Loucy (cell line): ENCODE results near the gene POU3F1.

Experiments
- CTCF ChIP-seq: fragments of 200-600 bp; sonication (generic); conservative IDR thresholded peaks from 2 replicates; pipeline ENCODE4 v1.5.1; 2014; ENCODE audit warnings: mild to moderate bottlenecking, antibody characterized with exemption, low read length
- EZH2phosphoT487 ChIP-seq: fragments of 200-600 bp; IDR thresholded peaks from 2 replicates; pipeline ENCODE4 v1.6.1; 2018; ENCODE audit warnings: antibody characterized with exemption, mild to moderate bottlenecking, moderate library complexity, borderline replicate concordance

- TF ChIP-seq CTCF: no peak
- TF ChIP-seq EZH2phosphoT487: no peak
Observed at GRCh38 chr1:38090796-38091195, 44.2 kb upstream of the POU3F1 start.
